Kidney glomerular epithelial cell (primary cell): ENCODE data around the gene NANOGP8.

ENCODE experiments used
- DNase-seq: peaks from one replicate; lab custom pipeline; 2025; lab: John Stamatoyannopoulos, UW

The NANOGP8 gene

GRCh38 chr15:35058534-35059054 is 26.5 kb downstream of the NANOGP8 start:
- no peak for DNase-seq

GRCh38 chr15:35055416-35056105 is 29.5 kb downstream of the NANOGP8 start:
- no peak for DNase-seq

- no peak for DNase-seq
Measured at GRCh38 chr15:35054380-35054779, 30.7 kb downstream of the NANOGP8 start.

DNA sequence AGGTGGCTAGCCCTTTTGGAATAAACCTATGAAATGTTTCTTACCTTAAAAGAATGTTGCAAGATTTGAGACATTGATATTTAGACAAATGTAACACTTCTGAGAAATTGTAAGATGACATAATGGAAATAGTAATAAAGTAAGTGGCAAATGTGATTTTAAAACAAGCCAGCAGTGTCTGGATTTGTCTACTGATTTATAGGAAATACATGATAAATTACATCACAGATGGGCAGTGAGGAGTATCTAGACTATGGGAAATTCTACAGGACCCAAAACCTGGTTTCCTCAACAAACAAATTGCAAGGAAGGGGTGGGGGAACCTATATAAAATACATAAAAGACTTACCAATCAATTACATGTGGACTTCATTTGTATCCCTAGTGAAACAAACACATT is 37.1 kb downstream of the NANOGP8 start:
- no peak for DNase-seq

DNA sequence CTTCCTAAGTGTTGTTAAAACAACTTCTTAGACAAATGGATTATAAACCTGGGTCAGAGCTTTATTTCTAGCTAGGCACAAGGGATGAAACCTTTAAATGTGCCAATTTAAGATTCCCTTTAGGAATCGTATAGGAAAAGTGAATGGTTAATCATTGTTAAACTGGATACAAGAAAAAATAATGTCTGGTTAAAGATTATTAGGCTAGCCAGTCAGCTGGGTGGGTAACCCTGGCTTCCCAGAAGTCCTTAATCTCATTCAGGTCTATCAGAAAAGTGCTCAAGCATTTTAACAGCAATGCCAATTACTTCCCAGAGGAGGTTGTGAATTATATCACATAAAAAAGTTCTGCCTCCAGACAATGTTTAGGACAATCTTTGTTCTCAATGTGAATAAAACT is 37.6 kb downstream of the NANOGP8 start:
- peak; percentile 23 for DNase-seq

GRCh38 chr15:35043373-35044095 is 41.6 kb downstream of the NANOGP8 start:
- DNase-seq: peak; percentile 10

- DNase-seq: no peak
Measured at GRCh38 chr15:35040339-35041255, 44.5 kb downstream of the NANOGP8 start.

- DNase-seq: no peak
Measured at GRCh38 chr15:35038626-35039451, 46.3 kb downstream of the NANOGP8 start.
